ENCODE data around the gene LCE2C. TPM values are rescaled to one million over a fixed set of nuclear protein-coding genes. Genes with fewer than 3 reads are reported as not detected.

Gene LCE2C
- polyA plus RNA-seq, 1 donor from 2014 or later: not detected

DNA sequence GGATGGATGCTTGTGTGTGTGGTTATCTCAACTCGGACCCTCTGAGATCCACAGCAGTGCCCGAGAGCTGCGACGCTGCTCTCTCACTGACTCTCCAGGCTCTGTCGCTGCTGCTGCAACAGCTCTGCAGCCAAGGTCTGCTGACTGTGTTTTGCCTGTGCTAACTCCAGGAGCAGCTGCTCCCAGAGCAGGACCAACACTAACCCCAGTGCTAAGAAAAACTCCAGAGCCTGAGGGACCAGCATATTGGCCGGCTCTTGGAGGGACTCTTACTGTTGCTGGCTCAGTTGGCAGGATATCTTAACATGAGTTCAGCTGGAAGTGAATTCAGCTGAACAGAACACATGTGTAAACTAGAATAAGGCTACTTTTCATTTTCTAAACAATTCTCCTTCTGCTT lies 4.4 kb downstream of the LCE2C start:
- Histone ChIP-seq H3K9ac (ENCODE audit: low read length) (no peak overlapping the region), H3K27me3 (ENCODE audit: insufficient read depth, low read depth, low read length) (no peaks in the 10 kb centered on the region), H3K9me3 (ENCODE audit: low read length) (peaks cover 9% of the 10 kb centered on the region), H3K9me2 (ENCODE audit: insufficient read depth, low read length) (no peaks in the 10 kb centered on the region), H3F3A (ENCODE audit: insufficient read depth, low read length, poor library complexity, severe bottlenecking) (no peaks in the 10 kb centered on the region), H3K79me2 (replicated peaks; ENCODE audit: insufficient read depth, low read length) (no peaks in the 10 kb centered on the region), H2AFZ (ENCODE audit: low read depth, low read length) (no peak overlapping the region), H3K4me3 (ENCODE audit: low read length) (no peak overlapping the region), H3K27ac (ENCODE audit: low read length) (no peak overlapping the region), H4K20me1 (ENCODE audit: insufficient read depth) (no peaks in the 10 kb centered on the region), H3K4me2 (ENCODE audit: low read length) (no peak overlapping the region), H3K36me3 (ENCODE audit: insufficient read depth, low read length) (no peaks in the 10 kb centered on the region)
- no peak for TF ChIP-seq RAD21 (conservative IDR thresholded peaks at IDR 0.05)
- TF ChIP-seq, protein P1, sequence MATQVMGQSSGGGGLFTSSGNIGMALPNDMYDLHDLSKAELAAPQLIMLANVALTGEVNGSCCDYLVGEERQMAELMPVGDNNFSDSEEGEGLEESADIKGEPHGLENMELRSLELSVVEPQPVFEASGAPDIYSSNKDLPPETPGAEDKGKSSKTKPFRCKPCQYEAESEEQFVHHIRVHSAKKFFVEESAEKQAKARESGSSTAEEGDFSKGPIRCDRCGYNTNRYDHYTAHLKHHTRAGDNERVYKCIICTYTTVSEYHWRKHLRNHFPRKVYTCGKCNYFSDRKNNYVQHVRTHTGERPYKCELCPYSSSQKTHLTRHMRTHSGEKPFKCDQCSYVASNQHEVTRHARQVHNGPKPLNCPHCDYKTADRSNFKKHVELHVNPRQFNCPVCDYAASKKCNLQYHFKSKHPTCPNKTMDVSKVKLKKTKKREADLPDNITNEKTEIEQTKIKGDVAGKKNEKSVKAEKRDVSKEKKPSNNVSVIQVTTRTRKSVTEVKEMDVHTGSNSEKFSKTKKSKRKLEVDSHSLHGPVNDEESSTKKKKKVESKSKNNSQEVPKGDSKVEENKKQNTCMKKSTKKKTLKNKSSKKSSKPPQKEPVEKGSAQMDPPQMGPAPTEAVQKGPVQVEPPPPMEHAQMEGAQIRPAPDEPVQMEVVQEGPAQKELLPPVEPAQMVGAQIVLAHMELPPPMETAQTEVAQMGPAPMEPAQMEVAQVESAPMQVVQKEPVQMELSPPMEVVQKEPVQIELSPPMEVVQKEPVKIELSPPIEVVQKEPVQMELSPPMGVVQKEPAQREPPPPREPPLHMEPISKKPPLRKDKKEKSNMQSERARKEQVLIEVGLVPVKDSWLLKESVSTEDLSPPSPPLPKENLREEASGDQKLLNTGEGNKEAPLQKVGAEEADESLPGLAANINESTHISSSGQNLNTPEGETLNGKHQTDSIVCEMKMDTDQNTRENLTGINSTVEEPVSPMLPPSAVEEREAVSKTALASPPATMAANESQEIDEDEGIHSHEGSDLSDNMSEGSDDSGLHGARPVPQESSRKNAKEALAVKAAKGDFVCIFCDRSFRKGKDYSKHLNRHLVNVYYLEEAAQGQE (IDR thresholded peaks at IDR 0.05; ENCODE audit: borderline replicate concordance): no peak
- no peak for TF ChIP-seq EP300 (conservative IDR thresholded peaks at IDR 0.05; ENCODE audit: poor library complexity, severe bottlenecking)
- TF ChIP-seq, protein P2, sequence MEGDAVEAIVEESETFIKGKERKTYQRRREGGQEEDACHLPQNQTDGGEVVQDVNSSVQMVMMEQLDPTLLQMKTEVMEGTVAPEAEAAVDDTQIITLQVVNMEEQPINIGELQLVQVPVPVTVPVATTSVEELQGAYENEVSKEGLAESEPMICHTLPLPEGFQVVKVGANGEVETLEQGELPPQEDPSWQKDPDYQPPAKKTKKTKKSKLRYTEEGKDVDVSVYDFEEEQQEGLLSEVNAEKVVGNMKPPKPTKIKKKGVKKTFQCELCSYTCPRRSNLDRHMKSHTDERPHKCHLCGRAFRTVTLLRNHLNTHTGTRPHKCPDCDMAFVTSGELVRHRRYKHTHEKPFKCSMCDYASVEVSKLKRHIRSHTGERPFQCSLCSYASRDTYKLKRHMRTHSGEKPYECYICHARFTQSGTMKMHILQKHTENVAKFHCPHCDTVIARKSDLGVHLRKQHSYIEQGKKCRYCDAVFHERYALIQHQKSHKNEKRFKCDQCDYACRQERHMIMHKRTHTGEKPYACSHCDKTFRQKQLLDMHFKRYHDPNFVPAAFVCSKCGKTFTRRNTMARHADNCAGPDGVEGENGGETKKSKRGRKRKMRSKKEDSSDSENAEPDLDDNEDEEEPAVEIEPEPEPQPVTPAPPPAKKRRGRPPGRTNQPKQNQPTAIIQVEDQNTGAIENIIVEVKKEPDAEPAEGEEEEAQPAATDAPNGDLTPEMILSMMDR (IDR thresholded peaks at IDR 0.05; ENCODE audit: poor library complexity, severe bottlenecking): no peak
- no peak for TF ChIP-seq SMC3 (conservative IDR thresholded peaks at IDR 0.05; ENCODE audit: poor library complexity)
- TF ChIP-seq MXI1 (conservative IDR thresholded peaks at IDR 0.05; ENCODE audit: poor library complexity, severe bottlenecking): no peak
- TF ChIP-seq POLR2AphosphoS5 (IDR thresholded peaks at IDR 0.05): no peak

DNA sequence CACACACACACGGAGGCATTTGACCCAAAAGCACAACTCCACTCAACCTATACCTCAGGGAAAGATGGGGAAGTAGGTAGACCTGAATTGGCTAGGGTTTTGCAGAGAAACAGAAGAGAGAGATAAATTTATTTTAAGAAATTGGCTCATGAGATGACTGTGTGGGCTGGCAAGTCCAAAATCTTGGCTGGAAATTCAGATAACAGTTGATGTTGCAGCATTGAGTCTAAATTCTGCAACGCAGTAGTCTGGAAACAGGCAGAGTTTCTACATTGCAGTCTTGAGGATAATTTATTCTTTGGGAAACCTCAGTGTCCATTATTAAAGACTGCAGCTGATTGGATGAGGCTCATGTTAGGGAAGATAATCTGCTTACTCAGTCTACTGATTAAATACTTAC lies 6.5 kb downstream of the LCE2C start:
- Histone ChIP-seq H3F3A (ENCODE audit: insufficient read depth, low read length, poor library complexity, severe bottlenecking) (no peaks in the 10 kb centered on the region), H3K4me2 (ENCODE audit: low read length) (no peak overlapping the region), H3K4me3 (ENCODE audit: low read length) (no peak overlapping the region), H3K27me3 (ENCODE audit: insufficient read depth, low read depth, low read length) (no peaks in the 10 kb centered on the region), H4K20me1 (ENCODE audit: insufficient read depth) (no peaks in the 10 kb centered on the region), H3K9me3 (ENCODE audit: low read length) (peaks cover 9% of the 10 kb centered on the region), H3K9me2 (ENCODE audit: insufficient read depth, low read length) (no peaks in the 10 kb centered on the region), H3K36me3 (ENCODE audit: insufficient read depth, low read length) (no peaks in the 10 kb centered on the region), H2AFZ (ENCODE audit: low read depth, low read length) (no peak overlapping the region), H3K79me2 (replicated peaks; ENCODE audit: insufficient read depth, low read length) (no peaks in the 10 kb centered on the region), H3K9ac (ENCODE audit: low read length) (no peak overlapping the region), H3K27ac (ENCODE audit: low read length) (no peak overlapping the region)
- TF ChIP-seq SMC3 (conservative IDR thresholded peaks at IDR 0.05; ENCODE audit: poor library complexity) (no peak), RAD21 (conservative IDR thresholded peaks at IDR 0.05) (no peak), MXI1 (conservative IDR thresholded peaks at IDR 0.05; ENCODE audit: poor library complexity, severe bottlenecking) (no peak), EP300 (conservative IDR thresholded peaks at IDR 0.05; ENCODE audit: poor library complexity, severe bottlenecking) (no peak), POLR2AphosphoS5 (IDR thresholded peaks at IDR 0.05) (no peak), TAF1 (IDR thresholded peaks at IDR 0.05; ENCODE audit: low read depth) (no peak), EZH2 (IDR thresholded peaks at IDR 0.05; ENCODE audit: borderline replicate concordance, insufficient read depth, low read length, poor library complexity, severe bottlenecking) (no peak)
- TF ChIP-seq, protein P1 (IDR thresholded peaks at IDR 0.05; ENCODE audit: borderline replicate concordance): no peak
- TF ChIP-seq, protein P2 (IDR thresholded peaks at IDR 0.05; ENCODE audit: poor library complexity, severe bottlenecking): no peak
